Ureter (tissue), 1 donor: ENCODE data around the gene RPS29. TPM values are rescaled to one million over a fixed set of nuclear protein-coding genes. Genes with fewer than 3 reads are reported as not detected.

ENCODE experiments used
- DNase-seq: peaks from one replicate; pipeline ENCODE4 v3.0.0-alpha.2; 2020; ENCODE audit warnings: low spot score
- total RNA-seq: library from RNA; stranded (reverse); gene quantifications from one replicate; pipeline ENCODE4 v1.2.4, GENCODE V29; 2023
- donor health status: DM: yes; HTN: yes; CAD: no.

RPS29 gene
- total RNA-seq, 1 donor from 2014 or later, result 993 TPM

GRCh38 chr14:49551569-49551968 lies 34.6 kb downstream of the RPS29 start:
- no peak for DNase-seq

GRCh38 chr14:49550286-49551184 lies 35.6 kb downstream of the RPS29 start:
- no peak for DNase-seq

GRCh38 chr14:49549881-49550280 lies 36.3 kb downstream of the RPS29 start:
- DNase-seq, result no peak

- no peak for DNase-seq
Measured at GRCh38 chr14:49549446-49549845, 36.7 kb downstream of the RPS29 start.

GRCh38 chr14:49546766-49547165 lies 39.4 kb downstream of the RPS29 start:
- DNase-seq, result no peak

GRCh38 chr14:49545716-49546115 lies 40.5 kb downstream of the RPS29 start:
- DNase-seq, result no peak

GRCh38 chr14:49545071-49545470 lies 41.1 kb downstream of the RPS29 start:
- no peak for DNase-seq

GRCh38 chr14:49541049-49541448 lies 45.1 kb downstream of the RPS29 start:
- no peak for DNase-seq

- no peak for DNase-seq
Measured at GRCh38 chr14:49538852-49539251, 47.3 kb downstream of the RPS29 start.

Other genes starting within 250 kb of the RPS29 start
- 7.1 TPM for gene LRR1, start 12.6 kb upstream of the RPS29 start, total RNA-seq
- 176 TPM for gene RPL36AL, start 34.2 kb upstream of the RPS29 start, total RNA-seq
- 29.2 TPM for gene MGAT2, start 34.4 kb upstream of the RPS29 start, total RNA-seq
- gene DNAAF2, start 48.9 kb upstream of the RPS29 start, total RNA-seq, result 5.5 TPM
- gene POLE2, start 101.8 kb upstream of the RPS29 start, total RNA-seq, result 4.6 TPM
- gene KLHDC1, start 106.7 kb upstream of the RPS29 start, total RNA-seq, result 9.8 TPM
- 63.9 TPM for gene KLHDC2, start 181.8 kb upstream of the RPS29 start, total RNA-seq